ENCODE results near the gene KCNK5. TPM values are rescaled to one million over a fixed set of nuclear protein-coding genes. Genes with fewer than 3 reads are reported as not detected.

Gene KCNK5, protein sequence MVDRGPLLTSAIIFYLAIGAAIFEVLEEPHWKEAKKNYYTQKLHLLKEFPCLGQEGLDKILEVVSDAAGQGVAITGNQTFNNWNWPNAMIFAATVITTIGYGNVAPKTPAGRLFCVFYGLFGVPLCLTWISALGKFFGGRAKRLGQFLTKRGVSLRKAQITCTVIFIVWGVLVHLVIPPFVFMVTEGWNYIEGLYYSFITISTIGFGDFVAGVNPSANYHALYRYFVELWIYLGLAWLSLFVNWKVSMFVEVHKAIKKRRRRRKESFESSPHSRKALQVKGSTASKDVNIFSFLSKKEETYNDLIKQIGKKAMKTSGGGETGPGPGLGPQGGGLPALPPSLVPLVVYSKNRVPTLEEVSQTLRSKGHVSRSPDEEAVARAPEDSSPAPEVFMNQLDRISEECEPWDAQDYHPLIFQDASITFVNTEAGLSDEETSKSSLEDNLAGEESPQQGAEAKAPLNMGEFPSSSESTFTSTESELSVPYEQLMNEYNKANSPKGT
- total RNA-seq (3.9 TPM), polyA plus RNA-seq (2.6 TPM)
- long read RNA-seq, donor 1, result 0 reads
- long read RNA-seq, donor 2, result 0 reads
- long read RNA-seq, donor 3, partial matches to known transcripts, result 0 of 1 reads
- long read RNA-seq, donor 3, other reads (novel, unspliced or antisense), result 0 of 1 reads
- long read RNA-seq, donor 4, result 0 reads
- long read RNA-seq, donor 5, result 0 reads
- long read RNA-seq, donor 6, partial matches to known transcripts, result 0 of 1 reads
- long read RNA-seq, donor 6, other reads (novel, unspliced or antisense), result 0 of 1 reads
- long read RNA-seq, donor 7, partial matches to known transcripts, result 0 of 1 reads
- long read RNA-seq, donor 7, other reads (novel, unspliced or antisense), result 0 of 1 reads
- long read RNA-seq, donor 8, result 0 reads
- long read RNA-seq, donor 9, result 0 reads
- long read RNA-seq, donor 10, result 0 reads

DNA sequence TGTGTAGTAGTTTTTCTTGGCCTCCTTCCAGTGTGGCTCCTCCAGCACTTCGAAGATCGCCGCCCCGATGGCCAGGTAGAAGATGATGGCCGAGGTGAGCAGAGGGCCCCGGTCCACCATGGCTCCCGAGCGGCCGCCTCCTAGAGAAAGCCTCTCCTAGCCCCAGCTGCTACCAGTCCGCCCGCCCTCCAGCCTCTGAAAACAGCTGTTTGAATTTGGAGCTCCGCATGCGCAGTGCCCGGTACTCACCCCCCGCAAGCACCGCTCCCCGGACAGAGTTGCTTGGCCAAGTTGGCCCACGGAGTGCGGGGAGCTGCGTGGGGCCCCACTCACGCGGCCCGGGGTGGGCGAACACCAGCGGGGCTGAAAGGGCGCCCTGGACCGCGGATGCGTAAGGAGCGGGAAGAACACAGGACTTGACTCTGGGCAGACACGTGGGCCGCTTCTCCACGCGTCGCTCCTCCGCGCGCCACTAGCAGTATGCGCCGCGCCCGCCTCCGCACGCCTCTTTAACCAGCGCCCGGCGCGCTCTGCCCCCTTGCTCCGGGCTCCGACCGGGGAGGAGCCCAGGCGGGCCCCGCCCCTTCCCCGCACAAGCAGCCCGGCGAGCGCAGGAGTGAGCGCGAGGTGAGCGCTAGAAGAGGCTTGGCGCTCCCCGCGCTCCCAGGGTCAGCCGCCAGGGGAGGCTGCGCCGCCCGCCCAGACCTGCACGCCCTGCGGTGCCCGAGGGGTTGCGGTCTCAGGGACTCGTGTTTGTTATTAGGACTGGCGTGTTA lies at the start of gene KCNK5:
KCNK5 (minus strand) TSS at position 484 of the 776 bp plus-strand sequence; CDS start at position 120, 364 bp downstream.
- Histone ChIP-seq H3K27me3 (ENCODE audit: control insufficient read depth in 2 of 2, insufficient read depth in 1 of 2, low read length in 1 of 2) (peaks cover 0 to 12% of the 10 kb centered on the region in 2 donors), H3K9me3 (ENCODE audit: control insufficient read depth in 2 of 2, insufficient read depth in 1 of 2, low read length in 1 of 2) (no peaks in the 10 kb centered on the region), H3K27ac (ENCODE audit: low read depth in 1 of 2, low read length in 1 of 2) (peak within 1 kb of the TSS in 1 of 2 donors; percentile 86), H3K4me1 (ENCODE audit: control insufficient read depth in 2 of 2, insufficient read depth in 2 of 2, low read length in 2 of 2) (peaks cover 44 to 74% of the 10 kb centered on the region in 2 donors), H3K4me3 (ENCODE audit: low read length in 2 of 2) (peak within 1 kb of the TSS; percentile 50 to 75), H3K36me3 (ENCODE audit: control insufficient read depth in 2 of 2, insufficient read depth in 2 of 2, low read length in 1 of 2) (peaks cover 0 to 7% of the 10 kb centered on the region in 2 donors)
- 2% methylated on average over 73 of the region's 73 CpGs for WGBS
- peak in 7 of 9 donors; percentile 64 to 88 (median 73) for DNase-seq (ENCODE audit: low read depth in 6 of 9, low spot score in 9 of 9)

DNA sequence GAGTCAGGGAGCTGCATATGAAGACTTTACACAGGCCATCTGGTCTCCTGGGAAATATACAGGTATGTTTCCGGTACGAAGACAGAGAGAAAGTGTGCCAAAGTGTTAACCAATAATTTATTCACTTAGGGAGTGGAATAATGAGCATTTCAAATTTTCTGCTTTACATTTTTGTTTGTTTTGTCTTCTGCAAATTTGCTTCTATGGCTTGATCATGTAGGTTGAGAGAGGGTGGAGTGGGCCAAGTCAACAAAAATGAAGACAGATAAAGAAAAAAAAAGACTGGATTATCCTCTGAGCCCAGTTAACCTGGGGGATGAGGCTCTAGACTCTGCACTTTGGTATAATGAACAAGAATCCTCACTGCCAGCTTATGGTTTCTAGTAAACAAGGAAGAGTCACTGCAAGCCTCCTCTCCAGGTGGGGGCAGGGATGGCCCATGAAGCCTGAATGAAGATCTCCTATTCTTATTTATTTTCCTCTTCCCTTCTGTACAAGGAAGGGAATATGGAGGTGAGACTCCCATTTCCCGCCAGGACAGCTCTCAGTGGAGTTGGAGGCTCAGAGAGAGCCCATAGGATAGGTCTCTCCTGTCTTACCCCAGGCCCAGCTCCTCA lies 47.2 kb upstream of the KCNK5 start:
- Histone ChIP-seq H3K27me3 (ENCODE audit: control insufficient read depth in 2 of 2, insufficient read depth in 1 of 2, low read length in 1 of 2) (peaks cover 0 to 3% of the 10 kb centered on the region in 2 donors), H3K9me3 (ENCODE audit: control insufficient read depth in 2 of 2, insufficient read depth in 1 of 2, low read length in 1 of 2) (no peaks in the 10 kb centered on the region), H3K36me3 (ENCODE audit: control insufficient read depth in 2 of 2, insufficient read depth in 2 of 2, low read length in 1 of 2) (no peaks in the 10 kb centered on the region), H3K27ac (ENCODE audit: low read depth in 1 of 2, low read length in 1 of 2) (no peak overlapping the region), H3K4me1 (ENCODE audit: control insufficient read depth in 2 of 2, insufficient read depth in 2 of 2, low read length in 2 of 2) (peaks cover 0 to 8% of the 10 kb centered on the region in 2 donors), H3K4me3 (ENCODE audit: low read length in 2 of 2) (no peak overlapping the region)
- 96% methylated on average over 3 of the region's 3 CpGs for WGBS
- no peak for DNase-seq (ENCODE audit: low read depth in 6 of 9, low spot score in 9 of 9)

DNA sequence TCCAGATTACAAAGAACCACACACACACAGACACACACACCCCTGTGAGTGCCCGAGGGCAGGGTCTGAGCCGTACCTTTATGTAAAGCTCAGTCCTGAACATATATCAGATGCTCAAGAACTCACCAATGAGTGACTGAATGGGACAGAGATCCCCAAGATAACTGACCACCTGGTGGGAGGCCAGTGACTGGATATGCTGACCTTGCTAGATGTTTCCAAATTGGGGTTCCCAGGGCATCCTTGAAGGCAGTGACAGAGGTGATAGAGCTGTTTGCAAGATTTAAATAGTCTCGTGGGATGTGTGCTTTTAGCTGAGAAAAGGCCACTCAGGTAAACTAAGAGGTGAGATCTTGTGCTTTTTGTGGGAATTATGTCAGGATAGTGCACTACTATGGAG lies 45.6 kb upstream of the KCNK5 start:
- WGBS, result 95% methylated on average over 3 of the region's 3 CpGs
- no peaks in the 10 kb centered on the region for H3K36me3 ChIP-seq (ENCODE audit: control insufficient read depth in 2 of 2, insufficient read depth in 2 of 2, low read length in 1 of 2)
- H3K4me3 ChIP-seq (ENCODE audit: low read length in 2 of 2), result no peak overlapping the region
- peaks cover 0 to 3% of the 10 kb centered on the region in 2 donors for H3K4me1 ChIP-seq (ENCODE audit: control insufficient read depth in 2 of 2, insufficient read depth in 2 of 2, low read length in 2 of 2)
- H3K27ac ChIP-seq (ENCODE audit: low read depth in 1 of 2, low read length in 1 of 2), result no peak overlapping the region
- no peak for DNase-seq (ENCODE audit: low read depth in 6 of 9, low spot score in 9 of 9)
- H3K9me3 ChIP-seq (ENCODE audit: control insufficient read depth in 2 of 2, insufficient read depth in 1 of 2, low read length in 1 of 2), result no peaks in the 10 kb centered on the region
- H3K27me3 ChIP-seq (ENCODE audit: control insufficient read depth in 2 of 2, insufficient read depth in 1 of 2, low read length in 1 of 2), result peaks cover 0 to 3% of the 10 kb centered on the region in 2 donors

DNA sequence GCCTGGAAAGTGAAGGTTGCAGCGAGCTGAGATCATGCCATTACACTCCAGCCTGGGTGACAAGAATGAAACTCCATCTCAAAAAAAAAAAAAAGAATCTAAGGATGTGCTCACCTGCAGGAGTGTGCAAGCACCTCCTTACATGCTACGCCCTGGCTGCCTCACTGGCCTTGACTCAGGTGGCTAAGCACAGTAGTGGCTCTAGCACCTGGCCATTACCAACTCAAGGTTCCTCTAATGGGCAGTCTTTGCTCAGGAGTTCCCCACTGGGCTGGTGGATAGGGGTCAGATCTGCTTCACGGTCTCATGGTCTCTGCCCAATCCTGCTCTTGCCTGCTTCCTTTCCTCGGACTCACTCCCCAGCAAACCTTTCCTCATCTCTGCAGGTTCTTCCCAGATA lies 45.2 kb upstream of the KCNK5 start:
- Histone ChIP-seq H3K4me3 (ENCODE audit: low read length in 2 of 2) (no peak overlapping the region), H3K27me3 (ENCODE audit: control insufficient read depth in 2 of 2, insufficient read depth in 1 of 2, low read length in 1 of 2) (peaks cover 0 to 3% of the 10 kb centered on the region in 2 donors), H3K36me3 (ENCODE audit: control insufficient read depth in 2 of 2, insufficient read depth in 2 of 2, low read length in 1 of 2) (no peaks in the 10 kb centered on the region), H3K4me1 (ENCODE audit: control insufficient read depth in 2 of 2, insufficient read depth in 2 of 2, low read length in 2 of 2) (no peaks in the 10 kb centered on the region), H3K27ac (ENCODE audit: low read depth in 1 of 2, low read length in 1 of 2) (no peak overlapping the region), H3K9me3 (ENCODE audit: control insufficient read depth in 2 of 2, insufficient read depth in 1 of 2, low read length in 1 of 2) (no peaks in the 10 kb centered on the region)
- 83% methylated on average over 4 of the region's 4 CpGs for WGBS
- no peak for DNase-seq (ENCODE audit: low read depth in 6 of 9, low spot score in 9 of 9)

DNA sequence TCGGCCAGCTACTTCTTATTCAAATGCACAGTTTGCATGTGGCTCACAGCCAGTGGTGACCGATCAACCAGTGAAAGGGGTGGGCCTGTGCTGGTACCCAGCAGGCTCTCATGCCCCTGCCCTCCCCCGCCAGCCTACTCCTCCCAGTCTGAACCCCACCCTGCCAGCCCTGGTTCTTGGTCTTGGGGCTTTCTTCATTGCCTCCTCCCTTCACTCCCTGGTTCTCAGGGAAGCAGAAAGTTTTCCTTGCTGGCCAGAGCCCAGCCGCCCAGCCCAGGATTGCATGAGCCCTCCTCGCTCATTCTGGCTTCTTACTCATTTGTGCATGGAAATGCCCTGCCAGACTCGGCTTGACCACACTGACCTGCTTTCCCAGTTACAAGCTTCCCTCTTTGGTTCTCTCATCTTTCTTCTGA lies 44.1 kb upstream of the KCNK5 start:
- Histone ChIP-seq H3K27ac (ENCODE audit: low read depth in 1 of 2, low read length in 1 of 2) (no peak overlapping the region), H3K4me3 (ENCODE audit: low read length in 2 of 2) (no peak overlapping the region), H3K9me3 (ENCODE audit: control insufficient read depth in 2 of 2, insufficient read depth in 1 of 2, low read length in 1 of 2) (no peaks in the 10 kb centered on the region), H3K36me3 (ENCODE audit: control insufficient read depth in 2 of 2, insufficient read depth in 2 of 2, low read length in 1 of 2) (no peaks in the 10 kb centered on the region), H3K4me1 (ENCODE audit: control insufficient read depth in 2 of 2, insufficient read depth in 2 of 2, low read length in 2 of 2) (peaks cover 0 to 5% of the 10 kb centered on the region in 2 donors), H3K27me3 (ENCODE audit: control insufficient read depth in 2 of 2, insufficient read depth in 1 of 2, low read length in 1 of 2) (no peaks in the 10 kb centered on the region)
- DNase-seq (ENCODE audit: low read depth in 6 of 9, low spot score in 9 of 9), result no peak
- 82% methylated on average over 6 of the region's 6 CpGs for WGBS

DNA sequence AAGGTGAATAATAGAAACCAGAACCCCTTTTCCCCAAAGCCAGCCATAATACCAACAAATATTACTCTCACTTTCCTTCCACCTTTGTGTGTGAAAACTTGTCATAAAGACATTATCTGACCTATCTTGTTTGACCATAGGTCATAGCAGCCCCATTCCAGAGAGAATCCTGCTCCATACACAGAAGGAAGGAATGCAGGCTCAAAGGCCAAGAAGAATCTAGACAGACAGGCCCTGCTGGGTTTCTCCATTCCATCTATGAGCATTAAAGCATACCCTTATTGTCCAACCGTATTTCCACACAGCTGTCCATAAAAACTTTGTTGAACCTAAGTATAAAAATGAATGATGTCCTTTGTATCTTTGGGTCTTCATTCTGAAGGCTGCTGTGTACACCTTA lies 40.7 kb upstream of the KCNK5 start:
- no peak overlapping the region for H3K4me3 ChIP-seq (ENCODE audit: low read length in 2 of 2)
- H3K27me3 ChIP-seq (ENCODE audit: control insufficient read depth in 2 of 2, insufficient read depth in 1 of 2, low read length in 1 of 2), result no peaks in the 10 kb centered on the region
- WGBS, result 94% methylated on average over 1 of the region's 1 CpG
- H3K27ac ChIP-seq (ENCODE audit: low read depth in 1 of 2, low read length in 1 of 2), result no peak overlapping the region
- H3K9me3 ChIP-seq (ENCODE audit: control insufficient read depth in 2 of 2, insufficient read depth in 1 of 2, low read length in 1 of 2), result no peaks in the 10 kb centered on the region
- no peak for DNase-seq (ENCODE audit: low read depth in 6 of 9, low spot score in 9 of 9)
- no peaks in the 10 kb centered on the region for H3K36me3 ChIP-seq (ENCODE audit: control insufficient read depth in 2 of 2, insufficient read depth in 2 of 2, low read length in 1 of 2)
- peaks cover 4 to 20% of the 10 kb centered on the region in 2 donors for H3K4me1 ChIP-seq (ENCODE audit: control insufficient read depth in 2 of 2, insufficient read depth in 2 of 2, low read length in 2 of 2)

DNA sequence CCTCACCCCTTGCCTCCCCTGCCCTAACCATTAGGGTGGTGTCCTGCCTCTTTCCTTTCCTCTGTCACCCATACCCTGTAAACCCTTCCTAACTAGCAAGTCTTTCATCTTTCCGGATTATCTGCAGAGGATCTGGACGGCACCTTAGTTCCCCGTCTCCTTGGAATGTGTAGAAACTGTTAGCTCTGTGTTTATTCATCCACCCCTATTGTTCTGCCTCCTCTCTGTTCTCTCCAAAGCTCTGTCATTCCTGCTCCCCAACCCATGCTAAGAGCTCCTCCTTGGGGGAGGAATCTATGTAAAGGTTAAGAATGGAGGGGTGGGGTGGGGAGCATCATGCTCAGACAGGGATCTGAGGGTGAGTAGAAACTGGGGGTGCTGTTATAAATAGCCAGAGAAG lies 39.4 kb upstream of the KCNK5 start:
- Histone ChIP-seq H3K36me3 (ENCODE audit: control insufficient read depth in 2 of 2, insufficient read depth in 2 of 2, low read length in 1 of 2) (no peaks in the 10 kb centered on the region), H3K27ac (ENCODE audit: low read depth in 1 of 2, low read length in 1 of 2) (peak overlapping the region in 1 of 2 donors; percentile 90), H3K4me3 (ENCODE audit: low read length in 2 of 2) (no peak overlapping the region), H3K27me3 (ENCODE audit: control insufficient read depth in 2 of 2, insufficient read depth in 1 of 2, low read length in 1 of 2) (no peaks in the 10 kb centered on the region), H3K4me1 (ENCODE audit: control insufficient read depth in 2 of 2, insufficient read depth in 2 of 2, low read length in 2 of 2) (peaks cover 4 to 20% of the 10 kb centered on the region in 2 donors), H3K9me3 (ENCODE audit: control insufficient read depth in 2 of 2, insufficient read depth in 1 of 2, low read length in 1 of 2) (no peaks in the 10 kb centered on the region)
- 93% methylated on average over 3 of the region's 3 CpGs for WGBS
- DNase-seq (ENCODE audit: low read depth in 6 of 9, low spot score in 9 of 9), result no peak

DNA sequence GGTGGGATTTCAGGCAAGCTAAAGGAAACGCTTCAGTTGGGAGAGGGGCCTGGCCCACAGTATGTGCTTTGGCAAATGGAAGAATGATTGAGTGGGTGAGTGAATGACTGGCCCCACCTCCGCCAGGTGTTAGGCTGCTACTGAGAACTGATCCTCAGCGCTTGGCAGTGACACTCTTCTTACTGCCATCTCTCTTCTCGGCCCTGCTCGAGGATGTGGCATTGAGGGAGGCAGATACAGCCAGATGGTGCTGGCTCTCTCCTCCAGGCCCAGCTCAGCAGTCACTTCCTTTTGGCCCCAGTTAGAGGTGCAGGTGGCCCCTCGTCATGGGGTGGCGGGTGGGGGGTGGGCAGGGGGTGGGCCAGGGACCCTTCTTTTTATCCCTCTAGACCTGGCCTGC lies 38.9 kb upstream of the KCNK5 start:
- Histone ChIP-seq H3K27ac (ENCODE audit: low read depth in 1 of 2, low read length in 1 of 2) (peak overlapping the region in 1 of 2 donors; percentile 90), H3K4me3 (ENCODE audit: low read length in 2 of 2) (no peak overlapping the region), H3K27me3 (ENCODE audit: control insufficient read depth in 2 of 2, insufficient read depth in 1 of 2, low read length in 1 of 2) (no peaks in the 10 kb centered on the region), H3K36me3 (ENCODE audit: control insufficient read depth in 2 of 2, insufficient read depth in 2 of 2, low read length in 1 of 2) (no peaks in the 10 kb centered on the region), H3K4me1 (ENCODE audit: control insufficient read depth in 2 of 2, insufficient read depth in 2 of 2, low read length in 2 of 2) (peaks cover 4 to 20% of the 10 kb centered on the region in 2 donors), H3K9me3 (ENCODE audit: control insufficient read depth in 2 of 2, insufficient read depth in 1 of 2, low read length in 1 of 2) (no peaks in the 10 kb centered on the region)
- WGBS, result 38% methylated on average over 7 of the region's 7 CpGs
- peak in 7 of 9 donors; percentile 20 to 78 (median 54) for DNase-seq (ENCODE audit: low read depth in 6 of 9, low spot score in 9 of 9)
